ENCODE data around the gene IQCC. TPM values are rescaled to one million over a fixed set of nuclear protein-coding genes. Genes with fewer than 3 reads are reported as not detected.
A peak's percentile ranks its signal among the peaks of the same experiment; 100 is the strongest.

Gene IQCC
- total RNA-seq, 2 experiments from 2014 or later = 4.2 to 4.4 TPM

DNA sequence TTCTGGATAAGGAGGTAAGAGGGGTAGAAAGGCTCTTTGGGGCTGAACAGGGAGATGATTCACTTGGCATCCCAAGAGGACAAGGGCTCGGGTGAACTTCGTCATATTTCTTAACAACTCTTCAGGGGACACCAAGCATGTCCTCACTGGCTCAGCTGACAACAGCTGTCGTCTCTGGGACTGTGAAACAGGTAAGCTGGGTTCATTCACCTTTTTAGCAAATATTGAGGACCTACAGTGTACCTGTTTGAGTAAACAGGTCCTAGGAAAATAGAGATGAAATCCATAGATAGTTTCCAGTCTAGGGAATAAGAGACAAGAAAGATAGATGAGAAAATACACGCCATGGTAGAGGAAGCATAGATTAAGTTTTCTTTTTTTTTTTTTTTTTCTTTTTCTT, 18.8 kb downstream of the IQCC start:
- no peak for DNase-seq
- Mint-ChIP-seq H3K36me3 (ENCODE audit: low read depth) (peaks cover 45% of the 10 kb centered on the region), H3K4me1 (ENCODE audit: low read depth) (peaks cover 33% of the 10 kb centered on the region), H3K4me3 (peak overlapping the region; percentile 96), H3K27ac (peak overlapping the region; percentile 98), H3K9me3 (no peaks in the 10 kb centered on the region), H3K27me3 (no peaks in the 10 kb centered on the region)
- POLR2A ChIA-PET = interaction anchor here (0.9 to 2.1 kb wide), 4 partner anchors 16 to 112 kb away, joined by 4 to 8 read pairs (median 4); partner anchors contain the start of gene MARCKSL1
- CTCF ChIA-PET = interaction anchor here (1.4 to 1.9 kb wide), 3 partner anchors 8 to 112 kb away, joined by 3 to 5 read pairs (median 4); partner anchors contain the start of gene MARCKSL1
- ATAC-seq = no peak
- TF ChIP-seq, protein P1, sequence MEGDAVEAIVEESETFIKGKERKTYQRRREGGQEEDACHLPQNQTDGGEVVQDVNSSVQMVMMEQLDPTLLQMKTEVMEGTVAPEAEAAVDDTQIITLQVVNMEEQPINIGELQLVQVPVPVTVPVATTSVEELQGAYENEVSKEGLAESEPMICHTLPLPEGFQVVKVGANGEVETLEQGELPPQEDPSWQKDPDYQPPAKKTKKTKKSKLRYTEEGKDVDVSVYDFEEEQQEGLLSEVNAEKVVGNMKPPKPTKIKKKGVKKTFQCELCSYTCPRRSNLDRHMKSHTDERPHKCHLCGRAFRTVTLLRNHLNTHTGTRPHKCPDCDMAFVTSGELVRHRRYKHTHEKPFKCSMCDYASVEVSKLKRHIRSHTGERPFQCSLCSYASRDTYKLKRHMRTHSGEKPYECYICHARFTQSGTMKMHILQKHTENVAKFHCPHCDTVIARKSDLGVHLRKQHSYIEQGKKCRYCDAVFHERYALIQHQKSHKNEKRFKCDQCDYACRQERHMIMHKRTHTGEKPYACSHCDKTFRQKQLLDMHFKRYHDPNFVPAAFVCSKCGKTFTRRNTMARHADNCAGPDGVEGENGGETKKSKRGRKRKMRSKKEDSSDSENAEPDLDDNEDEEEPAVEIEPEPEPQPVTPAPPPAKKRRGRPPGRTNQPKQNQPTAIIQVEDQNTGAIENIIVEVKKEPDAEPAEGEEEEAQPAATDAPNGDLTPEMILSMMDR (IDR thresholded peaks at IDR 0.05) = no peak
- intact Hi-C loops (cut with micrococcal nuclease) = no loop called here

GRCh38 chr1:32228771-32229170, 23.3 kb downstream of the IQCC start:
- Mint-ChIP-seq H3K27me3 (no peaks in the 10 kb centered on the region), H3K4me3 (no peak overlapping the region), H3K4me1 (ENCODE audit: low read depth) (peaks cover 14% of the 10 kb centered on the region), H3K9me3 (no peaks in the 10 kb centered on the region), H3K27ac (peak overlapping the region; percentile 16), H3K36me3 (ENCODE audit: low read depth) (peaks cover 37% of the 10 kb centered on the region)
- intact Hi-C loops (cut with micrococcal nuclease) = no loop called here
- ChIA-PET CTCF (interaction anchor here (1.2 to 3.2 kb wide), 5 partner anchors 11 to 20 kb away, joined by 3 to 17 read pairs (median 9); no protein-coding TSS in a partner anchor), POLR2A (interaction anchor here (1.0 to 2.3 kb wide), 3 partner anchors 12 to 42 kb away, joined by 4 to 16 read pairs (median 7); no protein-coding TSS in a partner anchor)
- DNase-seq (no peak), ATAC-seq (no peak)
- TF ChIP-seq, protein P1 (IDR thresholded peaks at IDR 0.05) = no peak

- POLR2A ChIA-PET = interaction anchor here (0.6 to 1.5 kb wide), 7 partner anchors 8 to 36 kb away, joined by 3 to 9 read pairs (median 4); partner anchors contain the start of gene LCK
- Mint-ChIP-seq H3K36me3 (ENCODE audit: low read depth) (peaks cover 23% of the 10 kb centered on the region), H3K4me1 (ENCODE audit: low read depth) (no peaks in the 10 kb centered on the region), H3K4me3 (no peak overlapping the region), H3K9me3 (no peaks in the 10 kb centered on the region), H3K27me3 (no peaks in the 10 kb centered on the region), H3K27ac (no peak overlapping the region)
- intact Hi-C loops (cut with micrococcal nuclease) = no loop called here
- ATAC-seq (no peak), DNase-seq (no peak)
- CTCF ChIA-PET = interaction anchor here (1.6 to 1.8 kb wide), 2 partner anchors 9 to 16 kb away, joined by 6 to 8 read pairs; partner anchors contain the start of gene FAM167B
- TF ChIP-seq, protein P1 (IDR thresholded peaks at IDR 0.05) = no peak
These were observed 26.5 kb downstream of the IQCC start for GRCh38 chr1:32231843-32232432.

DNA sequence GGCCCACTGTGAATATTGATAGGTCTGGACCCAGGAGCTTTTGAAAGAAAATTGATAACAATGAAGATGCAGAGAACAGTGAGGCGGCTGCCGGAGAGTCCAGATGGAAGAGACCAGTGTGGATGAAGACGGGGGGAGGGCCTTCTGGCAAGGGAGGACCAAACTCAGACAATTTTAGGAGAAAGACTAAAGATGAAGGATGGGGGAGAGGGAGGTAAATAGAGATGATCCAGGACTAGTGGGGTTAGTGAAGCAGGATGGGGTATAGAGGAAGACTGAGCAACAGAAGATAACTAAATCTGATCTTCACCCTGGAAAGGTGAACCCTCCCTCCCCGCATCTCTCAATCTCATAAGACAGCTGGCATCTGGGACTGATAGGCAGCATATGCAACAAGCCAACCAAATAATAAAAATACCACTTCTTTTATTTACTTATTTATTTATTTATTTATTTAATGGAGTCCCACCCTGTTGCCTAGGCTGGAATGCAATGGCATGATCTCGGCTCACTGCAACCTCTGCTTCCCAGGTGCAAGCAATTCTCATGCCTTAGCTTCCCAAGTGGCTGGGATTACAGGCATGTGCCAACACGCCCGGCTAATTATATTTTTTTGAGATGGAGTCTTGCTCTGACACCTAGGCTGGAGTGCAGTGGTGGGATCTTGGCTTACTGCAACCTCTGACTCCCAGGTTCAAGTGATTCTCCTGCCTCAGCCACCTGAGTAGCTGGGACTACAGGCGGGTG, 27.3 kb downstream of the IQCC start:
- no peak for DNase-seq

More for the DNA sequence above, 27.3 kb downstream of the IQCC start:
- no peaks in the 10 kb centered on the region for H3K27me3 Mint-ChIP-seq
- intact Hi-C loops (cut with micrococcal nuclease) = no loop called here
- ATAC-seq = no peak
- H3K36me3 Mint-ChIP-seq (ENCODE audit: low read depth) = peaks cover 20% of the 10 kb centered on the region
- POLR2A ChIA-PET = interaction anchor here (1.1 to 1.4 kb wide), 3 partner anchors 10 to 22 kb away, joined by 3 to 4 read pairs (median 4); no protein-coding TSS in a partner anchor
- no peak overlapping the region for H3K27ac Mint-ChIP-seq
- no peaks in the 10 kb centered on the region for H3K9me3 Mint-ChIP-seq
- H3K4me3 Mint-ChIP-seq = no peak overlapping the region
- no peaks in the 10 kb centered on the region for H3K4me1 Mint-ChIP-seq (ENCODE audit: low read depth)
- CTCF ChIA-PET = interaction anchor here (1.6 to 1.8 kb wide), 2 partner anchors 8 to 15 kb away, joined by 6 to 8 read pairs; partner anchors contain the start of gene FAM167B
- TF ChIP-seq, protein P1 (IDR thresholded peaks at IDR 0.05) = no peak
